OCI-LY3 (cell line): ENCODE data around the gene FRZB.

ENCODE experiments used
- CTCF ChIP-seq: fragments of 200-600, 300-600 bp; sonication (generic); IDR thresholded peaks from 2 replicates; pipeline ENCODE4 v1.5.1; 2014; ENCODE audit warnings: antibody characterized with exemption, low read length, low read depth
- EZH2phosphoT487 ChIP-seq: fragments of 200-600 bp; shearing (Covaris generic); IDR thresholded peaks from 2 replicates; pipeline ENCODE4 v1.6.1; 2018; ENCODE audit warnings: antibody characterized with exemption, mixed run types, low read depth

GRCh38 chr2:182895169-182895568, 28.7 kb upstream of the FRZB start:
- no peak for TF ChIP-seq CTCF
- TF ChIP-seq EZH2phosphoT487: no peak
